Measurements from ENCODE around the gene PCMTD2.

DNA sequence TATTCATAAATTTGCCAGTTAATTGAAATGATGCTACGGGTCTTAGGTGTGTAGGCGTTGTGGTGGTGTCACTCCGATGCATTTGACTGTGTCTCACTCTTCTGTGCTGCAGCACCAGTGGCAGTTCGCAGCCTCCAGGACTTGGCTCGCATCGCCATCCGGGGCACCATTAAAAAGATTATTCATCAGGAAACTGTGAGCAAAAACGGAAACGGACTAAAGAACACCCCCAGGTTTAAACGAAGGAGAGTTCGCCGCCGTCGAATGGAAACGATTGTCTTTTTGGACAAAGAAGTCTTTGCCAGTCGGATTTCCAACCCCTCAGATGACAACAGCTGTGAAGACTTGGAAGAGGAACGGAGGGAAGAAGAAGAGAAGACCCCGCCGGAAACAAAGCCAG lies 17.6 kb downstream of the PCMTD2 start:
- no peak for TF ChIP-seq POLR2A (IDR thresholded peaks at IDR 0.05)
- TF ChIP-seq, protein P1, sequence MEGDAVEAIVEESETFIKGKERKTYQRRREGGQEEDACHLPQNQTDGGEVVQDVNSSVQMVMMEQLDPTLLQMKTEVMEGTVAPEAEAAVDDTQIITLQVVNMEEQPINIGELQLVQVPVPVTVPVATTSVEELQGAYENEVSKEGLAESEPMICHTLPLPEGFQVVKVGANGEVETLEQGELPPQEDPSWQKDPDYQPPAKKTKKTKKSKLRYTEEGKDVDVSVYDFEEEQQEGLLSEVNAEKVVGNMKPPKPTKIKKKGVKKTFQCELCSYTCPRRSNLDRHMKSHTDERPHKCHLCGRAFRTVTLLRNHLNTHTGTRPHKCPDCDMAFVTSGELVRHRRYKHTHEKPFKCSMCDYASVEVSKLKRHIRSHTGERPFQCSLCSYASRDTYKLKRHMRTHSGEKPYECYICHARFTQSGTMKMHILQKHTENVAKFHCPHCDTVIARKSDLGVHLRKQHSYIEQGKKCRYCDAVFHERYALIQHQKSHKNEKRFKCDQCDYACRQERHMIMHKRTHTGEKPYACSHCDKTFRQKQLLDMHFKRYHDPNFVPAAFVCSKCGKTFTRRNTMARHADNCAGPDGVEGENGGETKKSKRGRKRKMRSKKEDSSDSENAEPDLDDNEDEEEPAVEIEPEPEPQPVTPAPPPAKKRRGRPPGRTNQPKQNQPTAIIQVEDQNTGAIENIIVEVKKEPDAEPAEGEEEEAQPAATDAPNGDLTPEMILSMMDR (IDR thresholded peaks at IDR 0.05) = no peak
